ENCODE results near the gene TMEM80.

- peak in 1 of 2 donors; percentile 51 for TF ChIP-seq EP300 (IDR thresholded peaks at IDR 0.05)
- TF ChIP-seq POLR2A (IDR thresholded peaks at IDR 0.05) = no peak
- TF ChIP-seq CTCF (IDR thresholded peaks at IDR 0.05) = no peak
Observed at GRCh38 chr11:695288-695537, 403 bp upstream of the TMEM80 start.

Data from tibial nerve (tissue), 4 donors.